ENCODE measurements around the gene ABR. TPM values are rescaled to one million over a fixed set of nuclear protein-coding genes. Genes with fewer than 3 reads are reported as not detected.
A peak's percentile ranks its signal among the peaks of the same experiment; 100 is the strongest.

Gene ABR
- total and polyA plus RNA-seq, 2 of the 8 experiments (the other 6 are each of a cell fraction or from before 2014, with no cell fraction given) = 44.8 to 47.2 TPM

- H4K5ac ChIP-seq (ENCODE audit: insufficient read length, low read depth, low read length) = no peak overlapping the region
- no peak overlapping the region; a peak in 1 of 7 replicates for H3K9ac ChIP-seq (replicated peaks in 1 of 4; ENCODE audit: extremely low read depth in 1 of 4, low read depth in 3 of 4, low read length in 3 of 4)
- H4K8ac ChIP-seq (ENCODE audit: extremely low read depth, insufficient read depth, low read length) = no peak overlapping the region
- no peak overlapping the region for H3K56ac ChIP-seq (replicated peaks; ENCODE audit: insufficient read length, low read depth, low read length)
- POLR2A ChIA-PET (ENCODE audit: partially characterized antibody) = interaction anchor here (0.7 to 2.9 kb wide), 7 partner anchors 11 to 195 kb away, joined by 3 to 9 read pairs (median 3); partner anchors contain the start of genes GLOD4 and MRM3
- peak overlapping the region; percentile 82 to 99 for H3K4me2 ChIP-seq (ENCODE audit: insufficient read depth in 1 of 2, low read depth in 2 of 2, low read length in 2 of 2)
- 61% methylated on average over 6 of the region's 6 CpGs; no CpG with 5 or more reads in 1 of the 2 experiments for WGBS, 2 experiments (ENCODE audit: extremely low coverage in 1 of 2, insufficient coverage in 1 of 2, insufficient read length in 1 of 2, insufficient replicate concordance in 2 of 2, low coverage in 1 of 2, low lambda C conversion rate in 2 of 2, missing lambda C conversion rate in 1 of 2)
- peaks cover 18 to 59% of the 10 kb centered on the region in 2 experiments for H3K79me2 ChIP-seq (ENCODE audit: control insufficient read depth in 1 of 2, insufficient read depth in 2 of 2, low read length in 2 of 2)
- no peak overlapping the region for H2BK15ac ChIP-seq (ENCODE audit: low read length)
- no peak overlapping the region for H4K91ac ChIP-seq (replicated peaks; ENCODE audit: insufficient read length, low read length)
- H2BK12ac ChIP-seq (ENCODE audit: low read depth, low read length) = no peak overlapping the region
- FAIRE-seq (peak; percentile 63), DNase-seq (ENCODE audit: low read depth in 1 of 2, low spot score in 2 of 2) (no peak)
- H3K23me2 ChIP-seq (ENCODE audit: low read depth, low read length) = peaks cover 7% of the 10 kb centered on the region
- H3K14ac ChIP-seq (ENCODE audit: insufficient read length) = no peak overlapping the region
- no peak overlapping the region for H2AK5ac ChIP-seq (ENCODE audit: low read depth, low read length)
- no peaks in the 10 kb centered on the region for H3K27me3 ChIP-seq (replicated peaks in 1 of 4; ENCODE audit: control insufficient read depth in 3 of 4, extremely low read depth in 1 of 4, insufficient read depth in 3 of 4, low read length in 3 of 4)
- H2AFZ ChIP-seq (ENCODE audit: low read length) = no peak overlapping the region
- H4K20me1 ChIP-seq (replicated peaks in 1 of 2; ENCODE audit: control insufficient read depth in 1 of 2, insufficient read depth in 2 of 2, low read length in 2 of 2) = peaks cover 7% of the 10 kb centered on the region in 2 experiments
- TF ChIP-seq NANOG (IDR thresholded peaks at IDR 0.05; ENCODE audit: insufficient read depth, low read depth, low read length, poor library complexity, severe bottlenecking) (no peak), FOSL1 (IDR thresholded peaks at IDR 0.05; ENCODE audit: insufficient read depth, low read depth, low read length) (no peak), E2F6 (IDR thresholded peaks at IDR 0.05) (no peak)
- no peak overlapping the region for H2BK5ac ChIP-seq (ENCODE audit: low read depth, low read length)
- peaks cover 16% of the 10 kb centered on the region for H3K79me1 ChIP-seq (ENCODE audit: low read depth, low read length)
- no peak overlapping the region for H3K23ac ChIP-seq (ENCODE audit: insufficient read length)
- no peak overlapping the region for H3K18ac ChIP-seq (ENCODE audit: extremely low read depth, low read length)
- peaks cover 8 to 27% (median 14%) of the 10 kb centered on the region in 4 experiments for H3K4me1 ChIP-seq (replicated peaks in 1 of 4; ENCODE audit: control insufficient read depth in 3 of 4, insufficient read depth in 4 of 4, low read length in 3 of 4)
- peak overlapping the region in 1 of 4 experiments; percentile 78; a peak in 4 of 8 replicates for H3K4me3 ChIP-seq (ENCODE audit: extremely low read depth in 1 of 4, insufficient read depth in 2 of 4, low read depth in 3 of 4, low read length in 4 of 4)
- CTCF ChIA-PET (ENCODE audit: partially characterized antibody) = interaction anchor here (0.7 to 17.5 kb wide), 4 partner anchors 19 to 183 kb away, joined by 3 to 258 read pairs (median 4); partner anchors contain the start of gene TIMM22
- no peak overlapping the region for H2BK20ac ChIP-seq (ENCODE audit: low read length)
- no peak overlapping the region for H3K4ac ChIP-seq (replicated peaks; ENCODE audit: insufficient read length, low read depth, low read length)
- no peaks in the 10 kb centered on the region for H3K36me3 ChIP-seq (ENCODE audit: control insufficient read depth in 2 of 4, insufficient read depth in 4 of 4, low read length in 3 of 4)
- H3K27ac ChIP-seq (ENCODE audit: low read depth, low read length) = no peak overlapping the region
- H3K9me3 ChIP-seq (ENCODE audit: insufficient read depth in 2 of 2, low read depth in 1 of 2, low read length in 1 of 2) = no peaks in the 10 kb centered on the region
- no peak overlapping the region for H2BK120ac ChIP-seq (replicated peaks; ENCODE audit: low read depth, low read length)
Measured at GRCh38 chr17:977166-977565, 202.6 kb downstream of the ABR start.
